Measurements from ENCODE around the gene ARID1B. TPM values are rescaled to one million over a fixed set of nuclear protein-coding genes. Genes with fewer than 3 reads are reported as not detected.

ARID1B gene
- polyA plus RNA-seq, 1 experiment: 19.2 TPM

GRCh38 chr6:157181649-157182048, 404.5 kb downstream of the ARID1B start:
- ChIA-PET CTCF (interaction anchor here (1.4 to 1.6 kb wide), 2 partner anchors 147 to 497 kb away, joined by 3 to 7 read pairs; no protein-coding TSS in a partner anchor), POLR2A (no interaction called here)
- no peak for DNase-seq (ENCODE audit: low read depth, low spot score)
- no peaks in the 10 kb centered on the region for H3K9me3 ChIP-seq (ENCODE audit: control insufficient read depth, insufficient read depth, low read length)
- no peak for TF ChIP-seq CTCF (IDR thresholded peaks at IDR 0.05; ENCODE audit: low read depth, low read length)
- no peak overlapping the region for H3K4me3 ChIP-seq (ENCODE audit: low read depth, low read length)
- no peak overlapping the region for H3K27ac ChIP-seq (ENCODE audit: low read depth, low read length)
- no peaks in the 10 kb centered on the region for H3K27me3 ChIP-seq (ENCODE audit: control insufficient read depth, insufficient read depth, low read length)

- Histone ChIP-seq H3K27me3 (ENCODE audit: control insufficient read depth, insufficient read depth, low read length) (no peaks in the 10 kb centered on the region), H3K4me3 (ENCODE audit: low read depth, low read length) (no peak overlapping the region), H3K9me3 (ENCODE audit: control insufficient read depth, insufficient read depth, low read length) (no peaks in the 10 kb centered on the region), H3K27ac (ENCODE audit: low read depth, low read length) (no peak overlapping the region)
- no peak for DNase-seq (ENCODE audit: low read depth, low spot score)
- no peak for TF ChIP-seq CTCF (IDR thresholded peaks at IDR 0.05; ENCODE audit: low read depth, low read length)
- ChIA-PET POLR2A (no interaction called here), CTCF (interaction anchor here (4.3 kb wide), 1 partner anchor 150 kb away, joined by 32 read pairs; no protein-coding TSS in a partner anchor)
These were observed 405.5 kb downstream of the ARID1B start for GRCh38 chr6:157182503-157183264.

GRCh38 chr6:157184202-157185015, 407.2 kb downstream of the ARID1B start:
- ChIA-PET CTCF (interaction anchor here (0.6 to 4.3 kb wide), 17 partner anchors 9 to 619 kb away, joined by 3 to 32 read pairs (median 3); no protein-coding TSS in a partner anchor), POLR2A (no interaction called here)
- Histone ChIP-seq H3K27ac (ENCODE audit: low read depth, low read length) (no peak overlapping the region), H3K9me3 (ENCODE audit: control insufficient read depth, insufficient read depth, low read length) (no peaks in the 10 kb centered on the region), H3K27me3 (ENCODE audit: control insufficient read depth, insufficient read depth, low read length) (no peaks in the 10 kb centered on the region), H3K4me3 (ENCODE audit: low read depth, low read length) (no peak overlapping the region)
- DNase-seq (ENCODE audit: low read depth, low spot score): peak; percentile 15
- peak; percentile 94 for TF ChIP-seq CTCF (IDR thresholded peaks at IDR 0.05; ENCODE audit: low read depth, low read length)

GRCh38 chr6:157185171-157185570, 408.0 kb downstream of the ARID1B start:
- Histone ChIP-seq H3K9me3 (ENCODE audit: control insufficient read depth, insufficient read depth, low read length) (no peaks in the 10 kb centered on the region), H3K27ac (ENCODE audit: low read depth, low read length) (no peak overlapping the region), H3K27me3 (ENCODE audit: control insufficient read depth, insufficient read depth, low read length) (no peaks in the 10 kb centered on the region), H3K4me3 (ENCODE audit: low read depth, low read length) (no peak overlapping the region)
- TF ChIP-seq CTCF (IDR thresholded peaks at IDR 0.05; ENCODE audit: low read depth, low read length): no peak
- POLR2A ChIA-PET: no interaction called here
- no peak for DNase-seq (ENCODE audit: low read depth, low spot score)
- CTCF ChIA-PET: interaction anchor here (0.6 to 4.3 kb wide), 9 partner anchors 9 to 383 kb away, joined by 3 to 32 read pairs (median 8); no protein-coding TSS in a partner anchor

Data from AG04450 (cell line).